Measurements from ENCODE around the gene TNIP2. TPM values are rescaled to one million over a fixed set of nuclear protein-coding genes. Genes with fewer than 3 reads are reported as not detected.
A peak's percentile ranks its signal among the peaks of the same experiment; 100 is the strongest.

The TNIP2 gene
- total and polyA plus RNA-seq, 10 donors, result 32.7 to 53.5 (median 47.9) TPM

DNA sequence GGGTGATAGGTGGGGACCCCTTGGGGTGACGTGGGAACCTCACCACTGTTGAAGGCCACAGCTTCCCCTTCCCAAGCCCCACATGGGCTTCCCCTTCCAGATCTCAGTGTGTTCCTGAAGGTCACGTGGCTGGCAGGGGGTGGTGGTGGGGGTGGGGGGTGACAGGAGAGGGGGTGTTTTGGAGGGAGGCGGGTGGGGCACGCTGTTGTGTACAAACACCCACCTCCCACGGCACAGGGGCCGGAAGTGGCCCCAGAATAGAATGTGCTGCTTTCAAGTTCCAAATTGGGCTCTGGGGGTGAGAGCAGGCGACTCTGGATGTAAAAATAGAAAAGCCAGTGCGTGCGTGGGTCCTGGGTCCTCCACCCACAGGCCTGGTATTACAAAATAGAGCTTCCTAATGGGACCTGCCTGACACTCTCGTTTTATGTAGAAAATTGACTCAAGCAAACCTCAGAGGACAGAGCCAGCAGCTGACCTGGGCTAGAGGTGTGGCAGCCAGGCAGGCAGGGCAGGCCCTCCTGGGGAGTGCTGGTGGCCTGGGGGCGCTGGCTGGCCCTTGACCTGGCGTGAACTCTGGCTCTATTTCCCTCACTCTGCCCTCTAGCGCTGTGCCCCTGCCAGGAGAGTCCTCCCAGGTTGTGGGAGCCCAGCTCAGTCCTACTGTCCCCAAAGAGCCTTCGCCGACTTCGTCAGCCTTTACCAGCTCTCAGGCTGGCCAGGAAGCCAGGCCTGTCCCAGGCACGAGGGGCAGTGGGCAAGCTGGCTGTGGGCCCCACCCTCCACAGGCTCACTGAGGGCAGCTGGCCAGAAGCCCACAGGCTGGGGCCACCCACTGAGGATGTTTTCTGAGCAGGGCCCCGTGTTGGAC is 31.3 kb upstream of the TNIP2 start:
- Histone ChIP-seq H3K27me3 (replicated peaks in 1 of 7) (no peaks in the 10 kb centered on the region), H3K27ac (peak overlapping the region; percentile 76 to 94 (median 84)), H3K4me1 (peaks cover 32 to 77% (median 66%) of the 10 kb centered on the region in 6 donors), H3K4me3 (no peak overlapping the region), H3K9me3 (peaks cover 0 to 21% (median 16%) of the 10 kb centered on the region in 8 donors), H3K36me3 (no peaks in the 10 kb centered on the region)
- intact Hi-C loops (cut with DNase I; ENCODE audit: low total_unique reads), result no loop called here
- DNase-seq, result peak; percentile 91
- no peak for TF ChIP-seq POLR2A (IDR thresholded peaks at IDR 0.05)
- TF ChIP-seq POLR2AphosphoS5 (IDR thresholded peaks at IDR 0.05), result peak; percentile 23 to 59 (median 36)
- TF ChIP-seq, protein P1, sequence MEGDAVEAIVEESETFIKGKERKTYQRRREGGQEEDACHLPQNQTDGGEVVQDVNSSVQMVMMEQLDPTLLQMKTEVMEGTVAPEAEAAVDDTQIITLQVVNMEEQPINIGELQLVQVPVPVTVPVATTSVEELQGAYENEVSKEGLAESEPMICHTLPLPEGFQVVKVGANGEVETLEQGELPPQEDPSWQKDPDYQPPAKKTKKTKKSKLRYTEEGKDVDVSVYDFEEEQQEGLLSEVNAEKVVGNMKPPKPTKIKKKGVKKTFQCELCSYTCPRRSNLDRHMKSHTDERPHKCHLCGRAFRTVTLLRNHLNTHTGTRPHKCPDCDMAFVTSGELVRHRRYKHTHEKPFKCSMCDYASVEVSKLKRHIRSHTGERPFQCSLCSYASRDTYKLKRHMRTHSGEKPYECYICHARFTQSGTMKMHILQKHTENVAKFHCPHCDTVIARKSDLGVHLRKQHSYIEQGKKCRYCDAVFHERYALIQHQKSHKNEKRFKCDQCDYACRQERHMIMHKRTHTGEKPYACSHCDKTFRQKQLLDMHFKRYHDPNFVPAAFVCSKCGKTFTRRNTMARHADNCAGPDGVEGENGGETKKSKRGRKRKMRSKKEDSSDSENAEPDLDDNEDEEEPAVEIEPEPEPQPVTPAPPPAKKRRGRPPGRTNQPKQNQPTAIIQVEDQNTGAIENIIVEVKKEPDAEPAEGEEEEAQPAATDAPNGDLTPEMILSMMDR (IDR thresholded peaks at IDR 0.05 in 8 of 11, conservative IDR thresholded peaks at IDR 0.05 in 3 of 11), result peak in 1 of 11 experiments; percentile 1
- 27 to 30% (median 29%) methylated on average over 13 to 18 of the region's 18 CpGs for WGBS, 5 donors

DNA sequence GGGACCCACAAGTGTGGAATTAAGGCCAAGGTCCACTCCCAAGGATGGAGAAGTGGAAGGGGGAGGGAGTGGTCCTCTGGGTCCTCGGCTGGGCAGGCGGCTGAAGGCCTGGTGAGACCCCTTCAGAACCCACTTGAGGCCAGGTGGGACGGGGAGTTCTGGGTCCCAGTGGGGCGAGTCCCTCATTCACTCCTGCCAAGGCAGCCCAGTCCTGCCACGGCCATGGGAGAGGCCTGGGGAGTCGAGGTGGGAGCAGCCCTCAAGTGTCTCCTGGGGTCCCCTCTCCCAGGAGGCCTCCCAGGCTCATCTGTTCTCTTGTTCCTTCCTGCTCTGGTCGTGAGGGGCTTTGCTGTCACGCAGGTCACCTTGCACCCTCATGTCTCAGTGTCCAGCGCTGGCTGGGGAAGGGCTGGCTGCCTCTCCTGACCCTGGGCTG is 30.7 kb upstream of the TNIP2 start:
- peaks cover 31 to 70% (median 60%) of the 10 kb centered on the region in 6 donors for H3K4me1 ChIP-seq
- intact Hi-C loops (cut with DNase I; ENCODE audit: low total_unique reads), result no loop called here
- H3K4me3 ChIP-seq, result no peak overlapping the region
- TF ChIP-seq POLR2AphosphoS5 (IDR thresholded peaks at IDR 0.05) (no peak), POLR2A (IDR thresholded peaks at IDR 0.05) (no peak)
- TF ChIP-seq, protein P1 (IDR thresholded peaks at IDR 0.05 in 8 of 11, conservative IDR thresholded peaks at IDR 0.05 in 3 of 11), result peak in 1 of 11 experiments; percentile 2
- peaks cover 0 to 26% (median 18%) of the 10 kb centered on the region in 8 donors for H3K9me3 ChIP-seq
- DNase-seq, result no peak
- H3K36me3 ChIP-seq, result no peaks in the 10 kb centered on the region
- H3K27me3 ChIP-seq (replicated peaks in 1 of 7), result no peaks in the 10 kb centered on the region
- H3K27ac ChIP-seq, result peak overlapping the region; percentile 76 to 94 (median 84)
- 46 to 63% (median 53%) methylated on average over 8 to 9 of the region's 9 CpGs for WGBS, 5 donors

DNA sequence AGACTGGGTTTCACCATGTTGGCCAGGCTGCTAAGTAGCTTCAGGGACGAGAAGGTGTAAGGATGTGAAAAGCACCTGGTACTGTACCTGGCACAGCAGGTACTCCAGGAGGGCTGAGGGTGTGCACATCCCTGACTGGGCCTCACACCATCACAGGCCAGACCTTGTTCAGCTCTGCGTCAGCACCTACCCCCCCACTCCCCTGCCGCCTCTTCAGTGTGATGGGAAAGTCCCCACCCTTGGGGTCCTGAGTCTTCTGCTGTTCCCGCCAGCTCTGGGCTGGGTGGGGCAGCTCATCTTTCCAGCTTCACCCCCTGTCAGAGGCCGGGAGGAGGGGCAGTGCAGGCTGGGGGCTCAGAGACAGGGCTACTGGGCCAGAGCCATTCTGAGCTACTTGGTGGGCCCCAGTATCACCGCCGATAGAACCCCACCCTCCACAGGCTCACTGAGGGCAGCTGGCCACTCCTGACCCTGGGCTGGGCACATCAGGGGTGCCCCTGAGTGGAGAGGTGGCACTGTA is 30.1 kb upstream of the TNIP2 start:
- Histone ChIP-seq H3K27ac (peak overlapping the region; percentile 76 to 94 (median 84)), H3K27me3 (replicated peaks in 1 of 7) (no peaks in the 10 kb centered on the region), H3K4me3 (no peak overlapping the region), H3K9me3 (peaks cover 0 to 32% (median 20%) of the 10 kb centered on the region in 8 donors), H3K4me1 (peaks cover 28 to 64% (median 54%) of the 10 kb centered on the region in 6 donors), H3K36me3 (no peaks in the 10 kb centered on the region)
- DNase-seq, result peak; percentile 84
- intact Hi-C loops (cut with DNase I; ENCODE audit: low total_unique reads), result no loop called here
- WGBS, 5 donors, result 64 to 78% (median 71%) methylated on average over 5 to 7 of the region's 7 CpGs
- TF ChIP-seq POLR2AphosphoS5 (IDR thresholded peaks at IDR 0.05), result no peak
- TF ChIP-seq, protein P1 (IDR thresholded peaks at IDR 0.05 in 8 of 11, conservative IDR thresholded peaks at IDR 0.05 in 3 of 11), result no peak
- no peak for TF ChIP-seq POLR2A (IDR thresholded peaks at IDR 0.05)

DNA sequence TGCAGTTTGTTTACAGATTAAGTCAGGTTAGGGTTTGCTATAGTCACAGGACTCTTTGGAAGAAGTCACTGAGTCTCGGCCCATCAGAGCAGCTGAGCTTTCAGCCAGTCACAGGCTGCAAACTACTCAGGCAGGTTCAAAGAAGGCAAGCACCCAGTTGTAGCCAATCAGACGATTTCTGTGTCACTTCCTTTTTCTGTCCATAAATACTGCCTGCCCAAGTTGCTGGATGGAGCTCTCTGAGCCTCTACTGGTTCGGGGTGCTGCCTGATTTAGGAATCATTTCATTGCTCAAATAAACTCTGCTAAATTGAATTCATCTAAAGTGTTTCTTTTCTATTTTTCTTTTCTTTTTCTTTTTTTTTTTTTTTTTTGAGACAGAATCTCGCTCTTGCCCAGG is 29.5 kb upstream of the TNIP2 start:
- Histone ChIP-seq H3K27ac (peak overlapping the region; percentile 76 to 94 (median 84)), H3K4me3 (no peak overlapping the region), H3K9me3 (peaks cover 0 to 33% (median 20%) of the 10 kb centered on the region in 8 donors), H3K4me1 (peaks cover 28 to 58% (median 49%) of the 10 kb centered on the region in 6 donors), H3K36me3 (no peaks in the 10 kb centered on the region), H3K27me3 (replicated peaks in 1 of 7) (no peaks in the 10 kb centered on the region)
- TF ChIP-seq POLR2A (IDR thresholded peaks at IDR 0.05) (no peak), POLR2AphosphoS5 (IDR thresholded peaks at IDR 0.05) (peak in 1 of 3 donors; percentile 72)
- DNase-seq, result peak; percentile 68
- 40 to 49% (median 42%) methylated on average over 4 of the region's 4 CpGs for WGBS, 5 donors
- intact Hi-C loops (cut with DNase I; ENCODE audit: low total_unique reads), result no loop called here

Measured in spleen (tissue), 11 donors.